VCaP (cell line): ENCODE data around the gene BRD4.

Experiments used
- H3K27ac ChIP-seq: fragments of 450-650 bp; 2 replicates; pipeline ENCODE4 v1.5.1; 2017
- TF ChIP-seq, protein P1 (sequence below): fragments of 450-650 bp; conservative IDR thresholded peaks from 2 replicates; pipeline ENCODE4 v1.5.1; 2017; ENCODE audit warnings: mild to moderate bottlenecking, moderate library complexity

Gene BRD4

DNA sequence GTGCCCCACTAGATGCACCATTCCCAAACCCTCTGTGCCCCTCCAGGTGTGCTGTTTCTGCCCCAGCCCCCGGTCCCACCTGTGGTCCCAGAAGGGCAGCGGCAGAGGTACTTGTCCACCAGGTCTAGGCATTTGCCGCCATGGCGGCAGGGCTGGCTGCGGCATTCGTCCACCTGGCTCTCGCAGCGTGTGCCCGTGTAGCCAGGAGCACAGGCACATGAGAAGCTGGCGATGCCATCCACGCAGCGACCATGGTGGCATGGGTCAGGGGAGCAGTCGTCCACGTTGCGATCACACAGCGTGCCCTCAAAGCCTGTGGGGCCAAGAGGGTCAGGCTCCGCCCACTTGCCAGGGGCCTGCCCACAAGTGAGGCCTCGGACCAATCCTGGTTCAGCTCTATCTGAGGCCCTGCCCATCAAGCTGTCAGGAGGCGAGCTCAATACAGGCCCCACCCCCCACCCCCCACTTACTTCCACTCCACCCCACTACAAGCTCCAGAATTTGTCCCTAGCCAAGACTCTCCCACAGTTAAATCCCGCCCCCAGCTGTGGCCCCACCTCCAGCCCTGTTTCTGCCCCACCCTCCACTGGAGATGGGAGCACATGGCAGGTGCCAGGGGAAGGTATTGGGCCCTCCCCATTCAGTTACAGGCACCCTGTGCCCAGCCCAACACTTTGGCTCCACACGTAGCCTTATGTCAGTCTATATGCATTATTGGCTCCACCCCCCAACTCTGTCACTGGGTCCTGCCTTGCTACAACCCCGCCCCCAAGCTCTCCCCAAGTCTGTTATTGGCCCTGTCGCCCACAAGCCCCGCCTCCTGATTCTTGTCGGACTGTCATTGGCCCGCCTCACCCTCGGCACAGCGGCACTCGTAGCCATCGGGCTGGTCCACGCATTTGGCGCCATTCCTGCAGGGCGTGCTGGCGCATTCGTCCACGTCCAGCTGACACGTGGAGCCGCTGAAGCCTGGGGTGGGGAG lies 145.0 kb downstream of the BRD4 start:
- H3K27ac ChIP-seq = no peak overlapping the region
- TF ChIP-seq, protein P1, sequence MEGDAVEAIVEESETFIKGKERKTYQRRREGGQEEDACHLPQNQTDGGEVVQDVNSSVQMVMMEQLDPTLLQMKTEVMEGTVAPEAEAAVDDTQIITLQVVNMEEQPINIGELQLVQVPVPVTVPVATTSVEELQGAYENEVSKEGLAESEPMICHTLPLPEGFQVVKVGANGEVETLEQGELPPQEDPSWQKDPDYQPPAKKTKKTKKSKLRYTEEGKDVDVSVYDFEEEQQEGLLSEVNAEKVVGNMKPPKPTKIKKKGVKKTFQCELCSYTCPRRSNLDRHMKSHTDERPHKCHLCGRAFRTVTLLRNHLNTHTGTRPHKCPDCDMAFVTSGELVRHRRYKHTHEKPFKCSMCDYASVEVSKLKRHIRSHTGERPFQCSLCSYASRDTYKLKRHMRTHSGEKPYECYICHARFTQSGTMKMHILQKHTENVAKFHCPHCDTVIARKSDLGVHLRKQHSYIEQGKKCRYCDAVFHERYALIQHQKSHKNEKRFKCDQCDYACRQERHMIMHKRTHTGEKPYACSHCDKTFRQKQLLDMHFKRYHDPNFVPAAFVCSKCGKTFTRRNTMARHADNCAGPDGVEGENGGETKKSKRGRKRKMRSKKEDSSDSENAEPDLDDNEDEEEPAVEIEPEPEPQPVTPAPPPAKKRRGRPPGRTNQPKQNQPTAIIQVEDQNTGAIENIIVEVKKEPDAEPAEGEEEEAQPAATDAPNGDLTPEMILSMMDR = no peak
